B cell (primary cell): Measurements from ENCODE around the gene DRD3. TPM values are rescaled to one million over a fixed set of nuclear protein-coding genes. Genes with fewer than 3 reads are reported as not detected.

Experiments used
- ATAC-seq: fragments of 200-7000 bp; cut with Tn5 transposase; one replicate; pipeline ENCODE4 v1.10.0; 2021; ENCODE audit warnings: low read depth, mild to moderate bottlenecking, moderate number of reproducible peaks, moderate library complexity
- CTCF ChIA-PET: fragments of 350-600 bp; sonication (Branson Sonifier 250); formaldehyde crosslinking; loops from one replicate; lab custom pipeline; 2021; ENCODE audit warnings: antibody characterized with exemption, inconsistent platforms; lab: Charles Lee
- POLR2A ChIA-PET: fragments of 350-600 bp; sonication (Branson Sonifier 250); formaldehyde crosslinking; loops from one replicate; lab custom pipeline; 2021; ENCODE audit warnings: antibody characterized with exemption; lab: Charles Lee
- DNase-seq: peaks from one replicate; pipeline ENCODE4 v3.0.0; 2013
- H2AFZ ChIP-seq: 2 replicates; pipeline ENCODE4 v1.6.1; 2012; ENCODE audit warnings: mild to moderate bottlenecking, low read depth, low read length; ENCODE audit not compliant: insufficient read depth, poor library complexity, severe bottlenecking
- H3K27ac ChIP-seq, 2 donors: 1 replicate in 1 of 2; 2 replicates in 1 of 2; pipeline ENCODE4 v1.5.1; 2012 to 2013; ENCODE audit warnings: low read length in 2 of 2, mild to moderate bottlenecking in 2 of 2, moderate library complexity in 1 of 2
- H3K27me3 ChIP-seq, 4 experiments: fragments of 200-600 bp in 1 of 4; sonication (generic) in 1 of 4; replicated peaks in 1 of 4; 1 replicate in 2 of 4; 2 replicates in 2 of 4; pipeline versions ENCODE4 v1.6.1 to v1.7.0; 2013 to 2016; ENCODE audit warnings: low read length in 3 of 4, mild to moderate bottlenecking in 2 of 4, mixed read lengths in 1 of 4, moderate library complexity in 1 of 4; ENCODE audit not compliant: insufficient read depth in 4 of 4, control insufficient read depth in 3 of 4; ENCODE audit errors: control extremely low read depth in 1 of 4
- H3K36me3 ChIP-seq, 2 experiments: replicated peaks in 1 of 2; 1 replicate in 1 of 2; 2 replicates in 1 of 2; pipeline versions ENCODE4 v1.6.1 to v1.7.1; 2013; ENCODE audit warnings: low read length in 1 of 2; ENCODE audit not compliant: insufficient read depth in 2 of 2, control insufficient read depth in 1 of 2; ENCODE audit errors: control extremely low read depth in 1 of 2, extremely low read depth in 1 of 2
- H3K4me1 ChIP-seq, 2 donors: fragments of 200-600 bp in 1 of 2; sonication (generic) in 1 of 2; 1 replicate in 1 of 2; 2 replicates in 1 of 2; pipeline versions ENCODE4 v1.5.1 to v1.6.1; 2013 to 2017; ENCODE audit warnings: low read length in 2 of 2; ENCODE audit not compliant: control insufficient read depth in 2 of 2, insufficient read depth in 2 of 2
- H3K4me2 ChIP-seq: replicated peaks from 2 replicates; pipeline ENCODE3; 2012; ENCODE audit warnings: mild to moderate bottlenecking, low read depth, low read length; ENCODE audit not compliant: poor library complexity, severe bottlenecking
- H3K4me3 ChIP-seq, 5 experiments: fragments of 200-600 bp in 1 of 5; sonication (generic) in 1 of 5; 1 replicate in 3 of 5; 2 replicates in 2 of 5; pipeline versions ENCODE4 v1.5.1 to v1.7.0; 2011 to 2016; ENCODE audit warnings: low read length in 4 of 5, mild to moderate bottlenecking in 4 of 5, low read depth in 2 of 5, control low read depth in 1 of 5, moderate library complexity in 1 of 5; ENCODE audit not compliant: insufficient read depth in 1 of 5; ENCODE audit errors: control extremely low read depth in 1 of 5, extremely low read depth in 1 of 5
- H3K79me2 ChIP-seq: fragments of 200-600 bp; sonication (generic); one replicate; pipeline ENCODE4 v1.6.0; 2016; ENCODE audit warnings: low read length; ENCODE audit not compliant: control insufficient read depth, insufficient read depth
- H3K9ac ChIP-seq: fragments of 200-600 bp; sonication (generic); 2 replicates; pipeline ENCODE4 v1.6.1; 2017; ENCODE audit warnings: mild to moderate bottlenecking, low read length, moderate library complexity
- H3K9me3 ChIP-seq, 3 donors: one replicate each; pipeline versions ENCODE4 v1.6.1 to v1.7.1; 2013; ENCODE audit warnings: low read length in 2 of 3; ENCODE audit not compliant: control insufficient read depth in 2 of 3, insufficient read depth in 1 of 3; ENCODE audit errors: control extremely low read depth in 1 of 3
- H4K20me1 ChIP-seq: 2 replicates; pipeline ENCODE4 v1.6.0; 2012; ENCODE audit warnings: mild to moderate bottlenecking, low read length; ENCODE audit not compliant: insufficient read depth, control insufficient read depth, poor library complexity, severe bottlenecking
- H3K27ac Mint-ChIP-seq: one replicate; pipeline ENCODE4 v1.8.0; 2021; ENCODE audit warnings: mixed read lengths
- H3K27me3 Mint-ChIP-seq: one replicate; pipeline ENCODE4 v1.8.0; 2021; ENCODE audit warnings: mixed read lengths
- H3K4me1 Mint-ChIP-seq: one replicate; pipeline ENCODE4 v1.8.0; 2021; ENCODE audit warnings: mixed read lengths
- H3K4me3 Mint-ChIP-seq: one replicate; pipeline ENCODE4 v1.8.0; 2021; ENCODE audit warnings: mixed read lengths
- H3K9me3 Mint-ChIP-seq: one replicate; pipeline ENCODE4 v1.8.0; 2022; ENCODE audit warnings: mixed read lengths; ENCODE audit not compliant: insufficient read depth
- EZH2 ChIP-seq: IDR thresholded peaks from 2 replicates; pipeline ENCODE4 v1.6.1; 2012; ENCODE audit warnings: borderline replicate concordance, low read depth, mild to moderate bottlenecking, moderate library complexity, low read length; ENCODE audit not compliant: insufficient read depth, poor library complexity, severe bottlenecking
- WGBS: methylation state at CpG from one replicate; pipeline ENCODE4 v1.1.5; 2013; ENCODE audit warnings: missing lambda C conversion rate; ENCODE audit not compliant: insufficient coverage; 5-methylcytosine and 5-hydroxymethylcytosine counted together
- intact Hi-C: fragments of 100-400 bp; cut with micrococcal nuclease; formaldehyde crosslinking; loops from one replicate; pipeline ENCODE4 v1.10.0; 2022
- polyA plus RNA-seq: library from polyadenylated mRNA; depleted of rRNA; stranded (reverse); fragments of >200 nt; gene quantifications from 2 replicates; pipeline ENCODE4 v1.2.3, GENCODE V29; 2012
- total RNA-seq, 2 donors: library from RNA; stranded (reverse); fragments of 120-200 nt in 1 of 2; gene quantifications; 1 replicate in 1 of 2; 2 replicates in 1 of 2; pipeline versions ENCODE4 v1.2.3 to v1.2.4, GENCODE V29; 2013 to 2022
- TF ChIP-seq, protein P1 (sequence below): fragments of 200-600 bp; IDR thresholded peaks from one replicate; pipeline ENCODE4 v1.8.0; 2022; ENCODE audit warnings: antibody characterized with exemption, mild to moderate bottlenecking

DRD3 gene
- total and polyA plus RNA-seq, 2 donors (not counting 1 experiment from before 2014, with no cell fraction given), result not detected

DNA sequence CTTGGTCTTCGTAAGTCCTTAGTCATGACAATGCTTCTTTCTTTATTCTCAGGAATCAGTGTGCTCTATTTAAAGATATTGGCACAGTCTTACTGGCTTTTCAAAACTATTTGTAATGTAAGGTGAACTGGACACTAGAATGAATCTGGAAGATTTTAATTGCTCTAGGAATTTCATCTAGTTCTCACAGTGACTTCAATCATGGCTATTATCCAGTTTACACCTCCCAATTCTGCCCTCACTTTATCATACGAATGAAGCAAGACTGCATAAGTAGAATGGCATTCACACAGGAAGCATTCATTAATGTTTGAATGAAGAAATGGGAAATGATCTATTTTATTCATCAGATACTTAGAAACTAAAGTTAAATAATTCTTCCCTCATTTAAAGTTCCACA lies 26.7 kb upstream of the DRD3 start:
- intact Hi-C loops, result loop anchor here (2.0 kb wide), 1 partner anchor 23 kb away; no protein-coding TSS in a partner anchor
- Mint-ChIP-seq H3K9me3 (no peaks in the 10 kb centered on the region), H3K4me3 (no peak overlapping the region), H3K27ac (no peak overlapping the region), H3K4me1 (peaks cover 16% of the 10 kb centered on the region), H3K27me3 (no peaks in the 10 kb centered on the region)
- H3K4me3 ChIP-seq, result no peak overlapping the region
- no peak overlapping the region for H3K27ac ChIP-seq
- POLR2A ChIA-PET, result no interaction called here
- TF ChIP-seq EZH2, result no peak
- TF ChIP-seq, protein P1, sequence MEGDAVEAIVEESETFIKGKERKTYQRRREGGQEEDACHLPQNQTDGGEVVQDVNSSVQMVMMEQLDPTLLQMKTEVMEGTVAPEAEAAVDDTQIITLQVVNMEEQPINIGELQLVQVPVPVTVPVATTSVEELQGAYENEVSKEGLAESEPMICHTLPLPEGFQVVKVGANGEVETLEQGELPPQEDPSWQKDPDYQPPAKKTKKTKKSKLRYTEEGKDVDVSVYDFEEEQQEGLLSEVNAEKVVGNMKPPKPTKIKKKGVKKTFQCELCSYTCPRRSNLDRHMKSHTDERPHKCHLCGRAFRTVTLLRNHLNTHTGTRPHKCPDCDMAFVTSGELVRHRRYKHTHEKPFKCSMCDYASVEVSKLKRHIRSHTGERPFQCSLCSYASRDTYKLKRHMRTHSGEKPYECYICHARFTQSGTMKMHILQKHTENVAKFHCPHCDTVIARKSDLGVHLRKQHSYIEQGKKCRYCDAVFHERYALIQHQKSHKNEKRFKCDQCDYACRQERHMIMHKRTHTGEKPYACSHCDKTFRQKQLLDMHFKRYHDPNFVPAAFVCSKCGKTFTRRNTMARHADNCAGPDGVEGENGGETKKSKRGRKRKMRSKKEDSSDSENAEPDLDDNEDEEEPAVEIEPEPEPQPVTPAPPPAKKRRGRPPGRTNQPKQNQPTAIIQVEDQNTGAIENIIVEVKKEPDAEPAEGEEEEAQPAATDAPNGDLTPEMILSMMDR, result no peak
- H3K27me3 ChIP-seq, result no peaks in the 10 kb centered on the region
- no peak overlapping the region for H2AFZ ChIP-seq
- H3K79me2 ChIP-seq, result no peaks in the 10 kb centered on the region
- H3K9me3 ChIP-seq, result no peaks in the 10 kb centered on the region
- no peaks in the 10 kb centered on the region for H3K36me3 ChIP-seq
- peaks cover 7 to 11% of the 10 kb centered on the region in 2 donors for H3K4me1 ChIP-seq
- no peaks in the 10 kb centered on the region for H4K20me1 ChIP-seq
- CTCF ChIA-PET, result interaction anchor here (1.9 to 2.6 kb wide), 3 partner anchors 9 to 50 kb away, joined by 6 to 9 read pairs (median 8); no protein-coding TSS in a partner anchor
- DNase-seq (no peak), ATAC-seq (no peak)
- no peak overlapping the region for H3K9ac ChIP-seq
- no peak overlapping the region for H3K4me2 ChIP-seq
- WGBS, result no CpG with 5 or more reads among the region's 2 CpGs

DNA sequence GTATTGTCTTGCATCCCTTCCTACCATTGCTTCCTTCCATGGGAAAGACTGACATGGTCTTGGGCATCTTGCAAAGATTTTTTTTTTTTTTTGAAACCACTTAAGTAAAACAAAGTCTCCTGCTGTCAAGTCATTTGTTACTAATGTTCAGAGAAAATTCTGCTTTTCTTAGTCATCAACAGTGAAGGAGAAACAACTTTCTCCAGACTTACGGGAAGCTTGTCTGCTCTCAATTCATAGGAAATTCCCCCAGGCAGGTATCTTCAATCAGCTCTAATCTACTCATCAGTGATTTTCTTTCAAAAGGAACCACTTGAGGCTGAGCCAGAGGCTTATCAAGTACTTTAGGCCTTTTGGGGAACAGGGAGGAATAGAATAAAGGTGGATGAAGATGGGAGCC lies 15.9 kb upstream of the DRD3 start:
- no peaks in the 10 kb centered on the region for H3K79me2 ChIP-seq
- Mint-ChIP-seq H3K4me3 (no peak overlapping the region), H3K27me3 (no peaks in the 10 kb centered on the region), H3K4me1 (no peaks in the 10 kb centered on the region), H3K27ac (no peak overlapping the region), H3K9me3 (no peaks in the 10 kb centered on the region)
- ChIA-PET CTCF (interaction anchor here (0.8 to 3.1 kb wide), 3 partner anchors 10 to 155 kb away, joined by 3 to 9 read pairs (median 4); no protein-coding TSS in a partner anchor), POLR2A (no interaction called here)
- no peaks in the 10 kb centered on the region for H4K20me1 ChIP-seq
- H3K9ac ChIP-seq, result no peak overlapping the region
- no peaks in the 10 kb centered on the region for H3K27me3 ChIP-seq
- intact Hi-C loops, result no loop called here
- DNase-seq (no peak), ATAC-seq (no peak)
- TF ChIP-seq, protein P1, result no peak
- TF ChIP-seq EZH2, result no peak
- H3K36me3 ChIP-seq, result no peaks in the 10 kb centered on the region
- H3K4me1 ChIP-seq, result no peaks in the 10 kb centered on the region
- no peaks in the 10 kb centered on the region for H3K9me3 ChIP-seq
- H3K4me3 ChIP-seq, result no peak overlapping the region
- H3K27ac ChIP-seq, result no peak overlapping the region
- H2AFZ ChIP-seq, result no peak overlapping the region
- H3K4me2 ChIP-seq, result no peak overlapping the region
- WGBS, result 100% methylated on average over 1 of the region's 1 CpG
